Measurements from ENCODE around the gene FANCL. TPM values are rescaled to one million over a fixed set of nuclear protein-coding genes. Genes with fewer than 3 reads are reported as not detected.
A peak's percentile ranks its signal among the peaks of the same experiment; 100 is the strongest.
"Not testable (repeated sequence)": the region's sequence is repeated elsewhere in the genome, so short reads cannot be mapped to it uniquely, and the experiment has no call there.

FANCL gene
- 30.2 and 34.3 TPM in 2 replicates for total RNA-seq (2022)
- percentile 90 among the genes with signal in this experiment for Bru-seq, nascent RNA
- BruChase-seq, experiment 1, labeled RNA remaining after a 2-hour chase: percentile 87 among the genes with signal in this experiment
- BruChase-seq, experiment 2, labeled RNA remaining after a 6-hour chase: percentile 70 among the genes with signal in this experiment
- long read RNA-seq, transcript FANCL-201 (14 exons, 1,683 nt): major isoform, 43 of 64 reads
- long read RNA-seq, transcript FANCL-202 (14 exons, 1,698 nt): minor isoform, 6 of 64 reads
- long read RNA-seq, partial matches to known transcripts: 2 of 64 reads
- long read RNA-seq, other reads (novel, unspliced or antisense): 11 of 64 reads

DNA sequence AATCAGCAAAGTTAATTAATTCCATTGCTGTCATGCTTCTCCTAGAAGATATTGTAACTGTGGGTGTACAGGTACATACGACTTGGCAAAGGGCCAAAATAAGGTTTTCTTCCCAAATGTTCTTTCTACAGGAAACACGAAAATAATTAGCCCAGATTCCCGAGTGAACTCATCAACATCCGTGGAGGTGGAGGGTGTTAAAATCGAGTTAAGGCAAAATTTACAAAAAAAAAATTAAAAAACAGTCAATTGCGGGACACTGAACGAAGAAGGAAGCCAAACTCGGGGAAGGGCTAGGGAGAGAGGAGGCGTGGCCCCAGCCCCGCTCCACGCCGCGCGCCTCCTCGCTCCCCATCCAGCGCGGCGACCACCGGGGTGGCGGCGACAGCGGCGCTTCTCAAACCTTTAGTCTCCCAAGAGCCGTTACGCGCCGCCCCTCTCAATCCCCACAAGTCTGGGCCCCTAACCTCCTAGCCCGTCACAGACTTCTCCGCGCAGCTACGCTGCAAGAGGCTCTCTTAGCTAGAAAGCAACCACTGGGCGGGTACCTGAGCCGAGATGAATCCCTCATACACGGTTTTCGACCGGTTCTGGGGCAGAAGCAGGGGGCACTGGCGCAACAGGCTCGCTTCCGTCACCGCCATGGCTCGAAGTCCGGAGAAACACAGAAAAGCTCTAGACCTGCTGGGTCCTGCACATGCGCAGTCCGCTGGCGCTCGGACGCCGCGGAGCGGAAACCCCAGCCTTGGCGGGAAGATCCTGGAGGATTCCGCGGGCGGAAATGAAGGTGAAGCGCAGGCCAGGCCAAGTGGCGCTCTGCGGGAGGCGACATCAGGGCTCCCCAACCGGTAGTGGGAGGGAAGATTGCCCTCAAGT lies at the start of gene FANCL:
TSS of gene FANCL (minus strand) at position 656 of the 876 bp plus-strand sequence. CDS start at position 644, 12 bp downstream.
- intact Hi-C loops (cut with micrococcal nuclease; ENCODE audit: unreplicated experiment): loop anchor here (2.0 to 10.0 kb wide), 2 partner anchors 194 to 204 kb away; partner anchors contain the start of gene VRK2
- Histone ChIP-seq H3K36me3 (ENCODE audit: control insufficient read depth, insufficient read depth, low read length) (no peaks in the 10 kb centered on the region), H3K9me3 (no peaks in the 10 kb centered on the region), H3K27me3 (replicated peaks; ENCODE audit: control insufficient read depth, insufficient read depth, low read length) (no peaks in the 10 kb centered on the region), H3K4me1 (peaks cover 8% of the 10 kb centered on the region), H3K4me3 (ENCODE audit: low read depth, low read length) (peak within 1 kb of the TSS; percentile 79)
- Mint-ChIP-seq H3K27me3 (ENCODE audit: insufficient read depth, unreplicated experiment) (peaks cover 7% of the 10 kb centered on the region), H3K27ac (ENCODE audit: unreplicated experiment) (peak within 1 kb of the TSS; percentile 99), H3K36me3 (ENCODE audit: insufficient read depth, unreplicated experiment) (peaks cover 9% of the 10 kb centered on the region), H3K4me3 (ENCODE audit: unreplicated experiment) (peak within 1 kb of the TSS; percentile 99), H3K4me1 (ENCODE audit: low read depth, unreplicated experiment) (no peaks in the 10 kb centered on the region), H3K9me3 (ENCODE audit: unreplicated experiment) (peaks cover 6% of the 10 kb centered on the region)
- peak; percentile 95 to 96 for DNase-seq
- TF ChIP-seq, protein P1, sequence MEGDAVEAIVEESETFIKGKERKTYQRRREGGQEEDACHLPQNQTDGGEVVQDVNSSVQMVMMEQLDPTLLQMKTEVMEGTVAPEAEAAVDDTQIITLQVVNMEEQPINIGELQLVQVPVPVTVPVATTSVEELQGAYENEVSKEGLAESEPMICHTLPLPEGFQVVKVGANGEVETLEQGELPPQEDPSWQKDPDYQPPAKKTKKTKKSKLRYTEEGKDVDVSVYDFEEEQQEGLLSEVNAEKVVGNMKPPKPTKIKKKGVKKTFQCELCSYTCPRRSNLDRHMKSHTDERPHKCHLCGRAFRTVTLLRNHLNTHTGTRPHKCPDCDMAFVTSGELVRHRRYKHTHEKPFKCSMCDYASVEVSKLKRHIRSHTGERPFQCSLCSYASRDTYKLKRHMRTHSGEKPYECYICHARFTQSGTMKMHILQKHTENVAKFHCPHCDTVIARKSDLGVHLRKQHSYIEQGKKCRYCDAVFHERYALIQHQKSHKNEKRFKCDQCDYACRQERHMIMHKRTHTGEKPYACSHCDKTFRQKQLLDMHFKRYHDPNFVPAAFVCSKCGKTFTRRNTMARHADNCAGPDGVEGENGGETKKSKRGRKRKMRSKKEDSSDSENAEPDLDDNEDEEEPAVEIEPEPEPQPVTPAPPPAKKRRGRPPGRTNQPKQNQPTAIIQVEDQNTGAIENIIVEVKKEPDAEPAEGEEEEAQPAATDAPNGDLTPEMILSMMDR (IDR thresholded peaks at IDR 0.05; ENCODE audit: insufficient read depth in 1 of 2, low read depth in 1 of 2, low read length in 1 of 2, severe bottlenecking in 1 of 2, unreplicated experiment in 1 of 2): no peak
- POLR2A ChIA-PET: no interaction called here
- CTCF ChIA-PET: interaction anchor here (1.1 kb wide), 1 partner anchor 207 kb away, joined by 5 read pairs; no protein-coding TSS in a partner anchor
- BruUV-seq (replicated peaks): no TSS peak

DNA sequence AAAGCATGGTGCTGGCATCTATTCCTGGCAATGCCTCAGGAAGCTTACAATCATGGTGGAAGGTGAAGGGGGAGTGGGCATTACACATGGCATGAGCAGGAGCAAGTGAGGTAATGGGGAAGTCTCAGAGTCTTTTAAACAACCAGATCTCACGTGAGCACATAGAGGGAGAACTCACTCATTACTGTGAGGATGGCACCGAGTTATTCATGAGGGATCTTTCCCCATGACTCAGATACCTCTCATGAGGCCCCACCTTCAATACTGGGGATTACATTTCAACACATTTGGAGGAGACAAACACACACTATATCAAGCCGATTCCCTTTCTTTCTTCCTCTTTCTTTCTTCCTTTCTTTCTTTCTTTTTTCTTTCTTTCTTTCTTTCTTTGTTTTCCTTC lies 47.9 kb upstream of the FANCL start:
- Histone ChIP-seq H3K36me3 (ENCODE audit: control insufficient read depth, insufficient read depth, low read length) (no peaks in the 10 kb centered on the region), H3K9me3 (no peaks in the 10 kb centered on the region), H3K27me3 (replicated peaks; ENCODE audit: control insufficient read depth, insufficient read depth, low read length) (no peaks in the 10 kb centered on the region), H3K4me1 (no peaks in the 10 kb centered on the region), H3K4me3 (ENCODE audit: low read depth, low read length) (no peak overlapping the region)
- TF ChIP-seq, protein P1 (IDR thresholded peaks at IDR 0.05; ENCODE audit: insufficient read depth in 1 of 2, low read depth in 1 of 2, low read length in 1 of 2, severe bottlenecking in 1 of 2, unreplicated experiment in 1 of 2): no peak
- ChIA-PET CTCF (no interaction called here), POLR2A (no interaction called here)
- intact Hi-C loops (cut with micrococcal nuclease; ENCODE audit: unreplicated experiment): no loop called here
- DNase-seq: no peak
- no peak overlapping the region for H3K27ac Mint-ChIP-seq (ENCODE audit: unreplicated experiment)
- BruUV-seq (replicated peaks): no TSS peak
- no peak overlapping the region for H3K4me3 Mint-ChIP-seq (ENCODE audit: unreplicated experiment)
- H3K36me3 Mint-ChIP-seq (ENCODE audit: insufficient read depth, unreplicated experiment): no peaks in the 10 kb centered on the region
- H3K27me3 Mint-ChIP-seq (ENCODE audit: insufficient read depth, unreplicated experiment): peaks cover 7% of the 10 kb centered on the region
- H3K9me3 Mint-ChIP-seq (ENCODE audit: unreplicated experiment): no peaks in the 10 kb centered on the region
- H3K4me1 Mint-ChIP-seq (ENCODE audit: low read depth, unreplicated experiment): no peaks in the 10 kb centered on the region

DNA sequence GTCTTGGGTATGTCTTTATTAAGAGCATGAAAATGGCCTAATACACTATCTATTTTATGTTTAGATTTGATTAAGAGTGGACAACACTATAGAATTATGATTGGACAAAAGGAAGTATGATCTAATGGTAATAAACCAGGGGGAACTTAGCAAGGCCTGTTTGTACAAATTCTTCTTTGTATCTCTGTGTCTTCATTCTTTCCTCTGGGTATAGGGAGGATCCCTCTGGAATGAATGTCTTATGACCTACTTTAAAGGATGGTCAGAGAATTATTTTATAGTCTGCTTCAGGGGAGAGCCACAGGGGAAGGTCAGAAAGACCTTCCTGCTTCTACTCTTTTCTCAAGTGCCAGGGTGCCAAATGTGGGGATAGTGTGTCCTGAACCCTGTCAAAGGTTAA lies 42.8 kb upstream of the FANCL start:
- Mint-ChIP-seq H3K36me3 (ENCODE audit: insufficient read depth, unreplicated experiment) (no peaks in the 10 kb centered on the region), H3K27ac (ENCODE audit: unreplicated experiment) (no peak overlapping the region), H3K4me1 (ENCODE audit: low read depth, unreplicated experiment) (no peaks in the 10 kb centered on the region), H3K4me3 (ENCODE audit: unreplicated experiment) (no peak overlapping the region), H3K9me3 (ENCODE audit: unreplicated experiment) (no peaks in the 10 kb centered on the region), H3K27me3 (ENCODE audit: insufficient read depth, unreplicated experiment) (no peaks in the 10 kb centered on the region)
- no TSS peak for BruUV-seq (replicated peaks)
- intact Hi-C loops (cut with micrococcal nuclease; ENCODE audit: unreplicated experiment): no loop called here
- Histone ChIP-seq H3K27me3 (replicated peaks; ENCODE audit: control insufficient read depth, insufficient read depth, low read length) (no peaks in the 10 kb centered on the region), H3K9me3 (no peaks in the 10 kb centered on the region), H3K36me3 (ENCODE audit: control insufficient read depth, insufficient read depth, low read length) (no peaks in the 10 kb centered on the region), H3K4me1 (no peaks in the 10 kb centered on the region), H3K4me3 (ENCODE audit: low read depth, low read length) (no peak overlapping the region)
- DNase-seq: no peak
- CTCF ChIA-PET: no interaction called here
- POLR2A ChIA-PET: no interaction called here
- TF ChIP-seq, protein P1 (IDR thresholded peaks at IDR 0.05; ENCODE audit: insufficient read depth in 1 of 2, low read depth in 1 of 2, low read length in 1 of 2, severe bottlenecking in 1 of 2, unreplicated experiment in 1 of 2): no peak

DNA sequence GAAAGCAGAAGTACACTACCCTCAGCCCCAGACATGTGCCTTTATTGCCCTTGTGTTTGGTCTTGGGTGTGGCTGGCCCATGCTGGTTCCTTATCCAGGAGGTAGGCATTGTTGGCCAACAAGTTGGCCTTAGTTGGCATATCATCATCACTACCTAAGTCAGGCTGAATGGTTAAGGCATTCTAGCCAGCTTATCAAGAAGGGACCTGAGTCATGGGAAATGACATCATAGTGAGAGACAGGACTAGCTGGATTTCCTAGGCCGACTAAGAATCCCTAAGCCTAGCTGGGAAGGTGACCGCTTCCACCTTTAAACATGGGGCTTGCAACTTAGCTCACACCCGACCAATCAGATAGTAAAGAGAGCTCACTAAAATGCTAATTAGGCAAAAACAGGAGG lies 34.0 kb upstream of the FANCL start:
- H3K9me3 Mint-ChIP-seq (ENCODE audit: unreplicated experiment); H3K4me1 Mint-ChIP-seq (ENCODE audit: low read depth, unreplicated experiment); DNase-seq; H3K4me3 ChIP-seq (ENCODE audit: low read depth, low read length); H3K27me3 ChIP-seq (replicated peaks; ENCODE audit: control insufficient read depth, insufficient read depth, low read length); H3K4me3 Mint-ChIP-seq (ENCODE audit: unreplicated experiment); H3K4me1 ChIP-seq; H3K36me3 Mint-ChIP-seq (ENCODE audit: insufficient read depth, unreplicated experiment); intact Hi-C loops (cut with micrococcal nuclease; ENCODE audit: unreplicated experiment); H3K27ac Mint-ChIP-seq (ENCODE audit: unreplicated experiment); POLR2A ChIA-PET; H3K9me3 ChIP-seq; H3K27me3 Mint-ChIP-seq (ENCODE audit: insufficient read depth, unreplicated experiment); H3K36me3 ChIP-seq (ENCODE audit: control insufficient read depth, insufficient read depth, low read length); BruUV-seq (replicated peaks); CTCF ChIA-PET: not testable (repeated sequence)

Data from Caco-2 (cell line).